ENCODE data around the gene BMAL1. TPM values are rescaled to one million over a fixed set of nuclear protein-coding genes. Genes with fewer than 3 reads are reported as not detected.

Gene BMAL1
- polyA plus RNA-seq, 3 donors, result 10.2 to 43.4 (median 11.5) TPM

GRCh38 chr11:13355191-13355590, 77.6 kb downstream of the BMAL1 start:
- Histone ChIP-seq H3K27me3 (ENCODE audit: control insufficient read depth in 2 of 2, insufficient read depth in 2 of 2, low read length in 2 of 2) (no peaks in the 10 kb centered on the region), H3K27ac (ENCODE audit: low read depth in 1 of 2, low read length in 2 of 2) (no peak overlapping the region), H3K4me3 (replicated peaks in 1 of 3; ENCODE audit: low read depth in 2 of 3, low read length in 3 of 3) (no peak overlapping the region), H4K20me1 (ENCODE audit: insufficient read depth, low read length) (peaks cover 43% of the 10 kb centered on the region), H3K36me3 (replicated peaks in 1 of 2; ENCODE audit: control insufficient read depth in 1 of 2, insufficient read depth in 2 of 2, low read length in 2 of 2) (peaks cover 72 to 97% of the 10 kb centered on the region in 2 donors), H3K79me2 (ENCODE audit: insufficient read depth, low read length) (no peaks in the 10 kb centered on the region), H3K9ac (ENCODE audit: insufficient read depth, low read length, poor library complexity, severe bottlenecking) (no peak overlapping the region), H3K4me2 (replicated peaks; ENCODE audit: extremely low read depth, low read length, poor library complexity, severe bottlenecking) (no peak overlapping the region), H3K9me3 (replicated peaks in 1 of 2; ENCODE audit: control insufficient read depth in 1 of 2, insufficient read depth in 1 of 2, low read length in 2 of 2) (no peaks in the 10 kb centered on the region), H2AFZ (ENCODE audit: insufficient read depth, low read depth, low read length, poor library complexity, severe bottlenecking) (no peak overlapping the region), H3K4me1 (ENCODE audit: control insufficient read depth in 1 of 2, insufficient read depth in 2 of 2, low read length in 2 of 2) (no peaks in the 10 kb centered on the region)
- TF ChIP-seq CTCF (IDR thresholded peaks at IDR 0.05), result no peak
- 100% methylated on average over 2 of the region's 4 CpGs for WGBS (ENCODE audit: insufficient coverage)
- no peak overlapping the region for H3K27ac Mint-ChIP-seq
- intact Hi-C loops (cut with micrococcal nuclease), result no loop called here
- H3K4me1 Mint-ChIP-seq, result no peaks in the 10 kb centered on the region
- H3K9me3 Mint-ChIP-seq, result no peaks in the 10 kb centered on the region
- peaks cover 0 to 5% (median 0%) of the 10 kb centered on the region in 3 donors for H3K27me3 Mint-ChIP-seq (ENCODE audit: low read depth in 3 of 3)
- H3K36me3 Mint-ChIP-seq, result peaks cover 83 to 90% of the 10 kb centered on the region in 2 donors
- no peak overlapping the region for H3K4me3 Mint-ChIP-seq
- DNase-seq, result no peak

- H3K27ac Mint-ChIP-seq, result no peak overlapping the region
- H3K36me3 ChIP-seq (replicated peaks in 1 of 2; ENCODE audit: control insufficient read depth in 1 of 2, insufficient read depth in 2 of 2, low read length in 2 of 2), result peaks cover 78 to 98% of the 10 kb centered on the region in 2 donors
- no peak overlapping the region for H3K27ac ChIP-seq (ENCODE audit: low read depth in 1 of 2, low read length in 2 of 2)
Measured at GRCh38 chr11:13357232-13357631, 79.6 kb downstream of the BMAL1 start.

More at GRCh38 chr11:13357232-13357631, 79.6 kb downstream of the BMAL1 start:
- Histone ChIP-seq H2AFZ (ENCODE audit: insufficient read depth, low read depth, low read length, poor library complexity, severe bottlenecking) (no peak overlapping the region), H3K27me3 (ENCODE audit: control insufficient read depth in 2 of 2, insufficient read depth in 2 of 2, low read length in 2 of 2) (no peaks in the 10 kb centered on the region), H3K9me3 (replicated peaks in 1 of 2; ENCODE audit: control insufficient read depth in 1 of 2, insufficient read depth in 1 of 2, low read length in 2 of 2) (no peaks in the 10 kb centered on the region), H3K4me3 (replicated peaks in 1 of 3; ENCODE audit: low read depth in 2 of 3, low read length in 3 of 3) (no peak overlapping the region), H4K20me1 (ENCODE audit: insufficient read depth, low read length) (peaks cover 34% of the 10 kb centered on the region), H3K79me2 (ENCODE audit: insufficient read depth, low read length) (no peaks in the 10 kb centered on the region), H3K4me1 (ENCODE audit: control insufficient read depth in 1 of 2, insufficient read depth in 2 of 2, low read length in 2 of 2) (no peaks in the 10 kb centered on the region), H3K9ac (ENCODE audit: insufficient read depth, low read length, poor library complexity, severe bottlenecking) (no peak overlapping the region), H3K4me2 (replicated peaks; ENCODE audit: extremely low read depth, low read length, poor library complexity, severe bottlenecking) (no peak overlapping the region)
- intact Hi-C loops (cut with micrococcal nuclease), result no loop called here
- 99% methylated on average over 8 of the region's 9 CpGs for WGBS (ENCODE audit: insufficient coverage)
- H3K4me1 Mint-ChIP-seq, result no peaks in the 10 kb centered on the region
- H3K9me3 Mint-ChIP-seq, result no peaks in the 10 kb centered on the region
- peaks cover 85 to 93% of the 10 kb centered on the region in 2 donors for H3K36me3 Mint-ChIP-seq
- no peak overlapping the region for H3K4me3 Mint-ChIP-seq
- DNase-seq, result no peak
- no peak for TF ChIP-seq CTCF (IDR thresholded peaks at IDR 0.05)
- H3K27me3 Mint-ChIP-seq (ENCODE audit: low read depth in 3 of 3), result no peaks in the 10 kb centered on the region

Data from CD14-positive monocyte (primary cell).